ENCODE results near the gene TCF4.
A peak's percentile ranks its signal among the peaks of the same experiment; 100 is the strongest.

TCF4 gene

GRCh38 chr18:55466789-55467188, 121.2 kb downstream of the TCF4 start:
- DNase-seq: no peak

DNA sequence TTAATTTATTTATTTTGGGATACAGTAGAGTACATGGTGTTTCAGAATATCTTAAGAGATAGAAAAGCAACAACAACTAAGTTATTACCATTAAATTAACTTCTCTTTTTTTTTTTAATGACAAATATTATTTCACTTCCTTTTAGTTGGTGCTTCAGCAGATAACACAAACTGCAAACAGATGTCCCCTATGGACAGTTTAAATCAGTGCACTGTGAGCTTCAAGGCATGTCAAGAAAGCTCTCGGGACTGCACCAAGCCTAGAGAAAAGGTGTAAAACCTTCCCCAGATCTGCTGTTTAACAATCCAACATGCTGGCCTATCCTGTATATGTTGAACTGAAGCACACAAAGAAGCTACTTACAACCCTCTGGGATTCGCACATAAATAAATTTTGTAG, 122.7 kb downstream of the TCF4 start:
- peak; percentile 21 for DNase-seq

DNA sequence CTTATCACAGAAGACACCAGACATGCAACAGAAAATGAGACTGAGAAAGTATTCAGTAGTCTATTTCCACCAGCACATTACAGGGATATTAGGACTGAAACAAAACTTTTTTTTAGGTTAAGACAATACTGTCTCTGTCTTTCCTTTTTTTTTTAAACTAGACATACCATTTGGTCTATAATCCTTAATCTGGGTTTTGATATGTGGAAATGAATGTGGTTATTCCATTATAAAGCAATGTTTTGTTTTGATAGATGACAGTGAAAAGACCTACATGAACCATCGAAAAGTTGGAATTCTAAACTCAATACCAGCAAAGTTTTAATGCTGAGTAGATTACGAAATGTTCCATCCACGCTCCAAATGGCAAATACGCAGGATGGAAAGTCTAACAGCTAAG, 123.4 kb downstream of the TCF4 start:
- DNase-seq: no peak

DNA sequence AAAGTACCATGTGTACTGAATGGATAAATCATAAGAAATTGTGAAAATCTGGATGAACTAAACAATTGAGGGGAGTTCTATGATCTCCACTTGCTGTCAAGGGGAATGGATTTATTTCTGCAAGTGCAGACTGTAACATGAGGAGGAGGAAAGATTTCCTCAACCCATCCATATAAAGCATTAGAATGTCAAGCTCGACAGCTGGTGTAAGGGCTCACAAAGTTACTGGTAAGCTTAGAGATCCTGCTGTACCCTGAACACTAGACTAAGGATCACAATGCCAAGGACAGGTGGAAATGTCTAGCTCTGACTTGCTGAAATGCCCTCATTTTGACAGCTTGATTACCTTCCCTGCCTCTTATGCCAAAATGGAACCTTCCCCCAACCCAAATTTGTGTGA, 125.3 kb downstream of the TCF4 start:
- no peak for DNase-seq

DNA sequence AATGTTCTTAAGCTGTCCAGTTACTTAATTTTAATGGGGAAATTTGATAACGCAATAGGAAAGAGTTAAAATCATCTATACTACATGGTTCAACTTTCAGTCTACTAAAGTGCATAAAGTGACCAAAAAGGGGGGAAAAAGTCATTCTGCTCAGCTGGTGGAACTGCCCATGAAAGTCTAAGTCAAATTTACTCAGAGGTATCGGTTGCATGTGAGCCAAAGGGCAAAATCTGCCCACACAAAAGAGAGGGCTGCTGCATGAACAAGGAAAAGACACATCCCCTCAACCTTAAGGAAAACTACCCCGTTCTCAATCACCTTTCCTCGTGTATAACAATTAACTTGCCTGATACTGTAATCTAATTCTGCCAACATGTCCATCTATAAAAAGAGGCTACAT, 126.1 kb downstream of the TCF4 start:
- DNase-seq: no peak

DNA sequence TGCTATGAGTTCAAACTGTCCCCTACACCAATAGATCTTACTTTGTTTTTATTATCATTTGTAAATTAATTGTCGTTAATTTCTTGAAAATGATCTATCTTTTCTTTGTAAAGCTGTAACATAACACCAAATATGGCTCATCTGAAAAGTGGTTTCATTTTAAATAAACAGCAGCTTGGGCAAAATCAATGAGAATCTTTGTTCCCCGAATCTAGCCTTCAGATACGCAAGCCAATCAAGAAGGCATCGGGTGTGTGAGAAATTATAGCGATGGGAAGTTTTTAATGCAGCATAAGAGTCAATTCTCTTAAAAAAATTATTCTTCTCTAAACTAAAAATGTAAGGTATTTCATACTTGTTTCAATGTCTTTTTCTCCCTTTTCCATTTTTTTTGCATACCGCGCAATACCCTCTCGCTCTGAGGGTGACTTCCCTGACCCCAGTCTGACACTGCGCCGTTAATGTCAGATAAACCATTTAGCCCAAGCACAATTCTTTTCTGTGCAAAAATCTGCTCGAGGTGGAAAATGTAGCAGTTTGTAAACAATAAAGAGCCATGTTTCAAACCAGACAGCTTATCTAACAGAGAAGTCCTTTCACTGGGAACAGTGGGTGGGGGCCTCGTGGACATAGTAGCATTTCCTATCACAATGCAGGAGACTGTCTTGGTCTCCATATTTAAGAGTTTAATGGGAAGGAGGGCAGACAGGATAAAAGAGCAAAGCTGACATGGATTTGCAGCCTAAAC, 129.4 kb downstream of the TCF4 start:
- no peak for DNase-seq

DNA sequence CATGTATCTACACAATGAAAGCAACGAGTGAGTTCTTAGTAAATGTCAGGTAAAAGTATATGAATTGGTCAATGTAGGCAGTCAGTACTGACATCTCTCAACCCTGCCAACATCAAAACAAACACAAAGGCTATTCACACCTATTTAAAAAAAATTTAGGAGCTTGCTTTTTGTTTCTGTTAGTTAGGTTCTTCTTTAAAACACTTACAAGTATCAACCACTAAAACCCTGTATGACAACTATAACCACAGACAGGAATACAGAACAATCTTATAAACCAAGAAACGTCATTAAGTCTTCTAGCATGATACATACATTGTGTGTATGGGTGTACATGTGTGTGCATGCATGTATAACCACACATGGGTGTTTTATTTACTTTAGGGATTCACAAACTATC, 131.0 kb downstream of the TCF4 start:
- no peak for DNase-seq

DNA sequence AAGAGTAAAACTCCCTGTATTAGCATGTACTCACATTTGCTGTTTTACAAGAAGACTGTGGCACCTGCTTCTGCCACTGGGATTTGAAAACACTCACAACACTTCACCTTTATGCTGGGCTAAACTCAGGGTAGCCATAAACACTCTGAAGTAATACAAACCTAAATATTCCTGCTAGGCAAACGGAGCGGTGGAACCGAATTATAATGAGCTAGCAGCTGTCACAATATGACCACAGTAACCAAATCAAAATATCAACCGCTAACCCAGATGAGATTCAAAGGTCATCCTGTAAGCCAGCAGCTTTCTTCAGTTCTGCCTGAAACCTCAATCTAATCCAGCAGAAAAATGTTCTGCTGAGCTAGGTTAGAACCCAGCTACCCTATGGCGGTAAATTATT, 132.1 kb downstream of the TCF4 start:
- no peak for DNase-seq

DNA sequence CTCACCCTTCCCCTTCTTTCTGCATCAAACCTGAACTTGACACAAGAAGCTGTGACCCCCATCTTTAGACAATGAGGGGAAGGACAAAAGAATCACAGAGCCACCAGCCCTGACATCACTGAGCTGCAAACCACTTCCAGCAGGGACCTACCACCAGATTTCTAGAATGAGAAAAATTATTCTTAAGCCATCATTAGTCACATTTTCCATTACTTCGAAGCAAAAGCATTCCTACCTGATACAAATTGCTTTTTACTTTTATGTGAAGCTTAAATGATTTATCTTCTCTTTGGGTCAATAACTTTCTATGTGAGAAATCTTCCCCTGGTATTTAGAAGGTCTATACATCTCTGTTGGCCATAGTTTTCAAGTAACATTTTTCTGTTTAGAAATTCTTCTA, 134.8 kb downstream of the TCF4 start:
- DNase-seq: no peak

GRCh38 chr18:55452123-55452611, 135.8 kb downstream of the TCF4 start:
- no peak for DNase-seq

DNA sequence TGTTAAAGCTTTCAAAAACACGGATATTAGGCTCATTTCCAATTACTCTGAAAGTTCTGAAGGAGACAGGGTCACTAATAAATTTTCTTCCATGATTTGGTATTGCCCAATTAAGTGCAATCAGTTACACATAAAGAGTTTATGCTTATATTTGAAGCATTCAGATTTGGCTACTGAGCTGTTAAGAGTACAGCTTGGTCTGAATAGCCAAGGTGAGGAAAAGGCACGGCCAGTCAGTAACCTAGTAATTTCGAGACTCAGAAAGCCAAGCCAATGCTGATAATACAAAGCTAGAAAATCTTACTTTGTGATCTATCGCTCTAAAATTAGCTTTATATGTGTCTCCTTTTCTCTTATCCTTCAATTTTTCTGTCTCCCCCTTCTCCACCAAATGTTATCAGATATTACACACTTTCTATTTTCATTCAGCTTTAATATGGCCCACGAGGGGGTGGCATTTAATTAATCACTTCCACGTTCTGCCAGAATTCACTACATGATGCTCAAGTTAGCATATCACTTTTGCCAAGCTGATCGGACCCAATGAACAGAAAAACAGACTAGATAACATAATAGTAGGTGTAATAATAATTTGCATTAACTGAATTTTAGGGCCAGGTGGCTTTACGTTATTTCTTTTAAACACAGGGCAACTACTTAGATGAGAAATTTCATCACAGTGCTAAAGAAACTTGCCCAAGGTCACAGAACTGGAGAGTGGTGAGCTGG, 138.4 kb downstream of the TCF4 start:
- DNase-seq: no peak

DNA sequence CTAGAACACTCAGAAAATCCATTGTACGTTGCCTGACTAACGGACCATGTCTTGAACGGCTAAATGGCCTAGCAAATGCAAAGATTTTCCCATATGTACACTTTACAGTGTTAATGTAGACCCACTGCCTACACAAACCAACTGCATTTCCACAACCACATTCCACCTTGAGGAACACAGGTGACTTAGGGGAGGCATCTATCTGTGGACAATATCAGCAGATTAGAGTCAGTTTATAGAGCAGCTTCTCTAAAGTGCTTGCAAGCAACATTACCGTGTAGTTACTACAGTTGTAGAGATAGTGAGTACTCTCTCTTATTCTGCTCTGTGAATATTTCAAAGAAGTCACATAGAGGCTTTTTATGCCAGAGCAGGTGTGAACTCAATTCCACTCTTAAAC, 139.6 kb downstream of the TCF4 start:
- no peak for DNase-seq

DNA sequence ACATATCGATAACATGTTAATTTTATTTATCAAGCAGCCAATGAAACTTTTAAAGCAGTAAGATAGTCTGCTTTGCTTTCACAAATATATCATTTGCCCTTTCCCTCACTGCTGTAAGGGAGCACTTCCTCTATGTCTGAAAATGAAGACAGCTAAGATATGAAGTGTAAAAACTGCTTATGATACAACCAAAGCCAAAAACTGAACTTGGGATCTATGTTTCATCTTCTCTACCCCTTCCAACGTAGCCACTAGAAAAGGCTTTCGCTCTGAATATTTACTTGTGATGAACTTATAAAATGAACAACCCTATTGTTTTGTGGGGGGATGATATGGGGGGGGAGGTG, 140.3 kb downstream of the TCF4 start:
- DNase-seq: no peak

DNA sequence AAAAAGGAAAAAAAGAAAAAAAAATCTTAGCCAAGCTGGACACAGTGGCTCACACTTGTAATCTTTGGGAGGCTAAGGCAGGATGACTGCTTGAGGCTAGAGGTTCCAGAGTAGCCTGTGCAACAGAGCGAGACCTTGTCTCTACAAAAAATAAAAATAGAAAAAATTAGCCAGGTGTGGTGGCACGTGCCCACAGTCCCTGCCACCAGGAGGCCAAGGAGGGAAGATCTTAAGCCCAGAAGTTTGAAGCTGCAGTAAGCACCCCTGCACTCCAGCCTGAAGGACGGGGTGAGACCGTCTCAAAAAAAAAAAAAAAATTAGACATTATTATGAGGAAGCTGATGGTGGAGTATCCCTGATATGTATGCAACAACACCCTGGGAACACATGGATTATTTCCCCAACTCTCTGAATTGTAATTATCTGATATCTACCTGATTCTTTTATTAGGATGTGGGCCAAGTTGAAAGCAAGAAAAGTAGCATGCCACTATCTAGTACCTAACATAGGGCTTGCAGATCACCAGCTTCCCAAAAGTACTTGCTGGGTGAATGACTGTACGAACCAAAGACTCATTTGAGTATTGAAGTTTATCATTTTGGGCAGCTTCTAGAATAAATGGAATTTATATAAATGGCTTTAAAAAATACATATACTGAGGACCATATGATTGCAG, 140.9 kb downstream of the TCF4 start:
- no peak for DNase-seq

DNA sequence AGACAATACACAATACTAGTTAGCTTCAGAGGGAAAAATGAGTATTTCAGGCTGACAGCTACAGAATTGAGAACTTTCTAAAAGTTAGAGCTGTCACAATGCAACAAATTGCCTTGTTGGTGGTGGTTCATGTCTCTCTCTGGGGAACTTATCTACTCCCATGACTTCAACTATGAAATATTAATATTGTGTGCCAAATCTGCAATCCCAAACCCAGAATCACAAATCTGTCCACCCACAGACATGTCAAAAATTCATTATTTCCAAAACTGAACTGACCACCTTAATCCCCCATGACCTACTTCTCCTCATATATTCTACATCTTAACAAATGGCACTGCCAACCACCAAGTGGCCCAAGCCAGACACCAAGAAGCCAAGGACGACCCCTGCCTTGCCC, 143.5 kb downstream of the TCF4 start:
- DNase-seq: no peak

DNA sequence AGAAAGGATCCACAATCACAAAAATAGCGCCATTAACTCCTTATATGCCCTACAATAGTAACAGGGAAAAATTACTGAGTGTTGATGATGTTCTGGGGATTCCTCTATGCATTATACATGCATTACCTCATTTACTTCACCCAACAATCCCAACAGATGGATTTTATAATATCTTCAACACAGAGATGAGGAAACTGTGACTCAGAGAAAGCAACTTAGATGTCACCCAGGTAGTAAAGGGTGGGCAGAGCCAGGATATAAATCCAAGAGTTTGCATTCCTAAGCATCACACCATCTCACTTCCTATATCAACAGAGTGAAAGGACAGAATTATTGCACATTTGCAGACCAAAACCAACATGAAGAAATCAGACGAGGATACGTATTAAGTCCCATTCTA, 144.2 kb downstream of the TCF4 start:
- DNase-seq: no peak

- no peak for DNase-seq
Observed at GRCh38 chr18:55442561-55442960, 145.4 kb downstream of the TCF4 start.

DNA sequence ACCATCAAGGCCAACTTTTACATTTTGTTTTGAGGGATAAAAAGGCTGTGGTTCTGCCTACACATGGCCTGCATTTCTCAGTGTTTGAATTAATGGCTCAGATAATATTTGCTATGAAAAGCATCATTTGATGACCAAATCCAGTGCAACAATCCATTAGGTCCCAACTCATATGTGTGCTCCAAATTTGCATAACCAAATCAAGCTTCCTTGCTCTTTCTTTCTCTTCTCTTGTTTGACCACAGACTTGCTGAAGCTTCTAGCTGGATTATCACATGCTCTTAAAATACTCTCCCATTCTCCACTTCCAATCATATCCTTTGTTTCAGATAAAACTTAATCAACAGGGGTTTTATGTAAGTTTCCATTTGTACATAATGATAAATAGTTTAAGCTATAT, 147.0 kb downstream of the TCF4 start:
- no peak for DNase-seq

DNA sequence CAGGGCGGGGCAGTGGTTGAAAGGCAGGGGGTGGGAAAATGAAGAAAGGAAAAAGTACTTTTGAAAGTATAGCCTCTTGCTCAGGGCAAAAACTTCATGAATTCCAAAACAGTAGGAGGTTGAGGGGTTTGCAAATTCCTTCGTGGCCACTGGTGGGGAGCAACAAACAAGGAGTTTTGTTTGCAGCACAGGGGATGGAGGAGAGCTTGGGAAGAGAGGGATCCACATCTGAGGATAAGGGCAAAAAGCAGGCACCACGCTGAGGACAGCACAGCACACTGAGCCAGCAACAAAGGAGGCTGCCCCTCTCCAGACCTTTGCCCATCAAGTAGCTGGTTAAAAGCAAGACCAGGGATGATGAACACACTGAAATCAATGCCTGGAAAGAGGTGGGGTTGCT, 148.9 kb downstream of the TCF4 start:
- DNase-seq: no peak

DNA sequence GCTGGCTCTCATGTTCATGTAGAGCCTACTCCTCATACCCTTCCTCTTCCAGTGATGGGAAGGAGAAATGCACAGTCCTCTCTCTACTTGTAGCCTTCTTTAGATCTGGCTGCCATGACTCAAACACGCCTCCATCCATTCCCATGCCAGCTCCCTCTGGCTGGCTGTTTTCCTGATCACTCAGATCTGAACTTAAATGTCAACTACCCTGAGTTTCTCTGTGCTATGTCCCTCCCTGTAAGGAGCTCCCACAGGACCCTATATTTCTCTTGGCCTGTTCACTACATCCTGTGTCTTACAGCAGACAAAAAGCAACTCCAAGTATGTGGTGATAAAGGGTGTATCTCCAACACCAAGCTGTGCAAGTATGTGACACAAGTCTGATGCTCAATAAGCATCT, 152.4 kb downstream of the TCF4 start:
- no peak for DNase-seq

- no peak for DNase-seq
Observed at GRCh38 chr18:55433648-55434047, 154.3 kb downstream of the TCF4 start.

- DNase-seq: no peak
Observed at GRCh38 chr18:55433140-55433539, 154.9 kb downstream of the TCF4 start.

GRCh38 chr18:55432307-55433040, 155.5 kb downstream of the TCF4 start:
- no peak for DNase-seq
